CD1c-positive myeloid dendritic cell (primary cell): ENCODE results near the gene WWOX.
"Not testable (repeated sequence)": the region's sequence is repeated elsewhere in the genome, so short reads cannot be mapped to it uniquely, and the experiment has no call there.

Source experiments
- DNase-seq: peaks from one replicate; pipeline ENCODE4 v3.0.0-alpha.2; 2016; ENCODE audit errors: extremely low spot score

Gene WWOX

DNA sequence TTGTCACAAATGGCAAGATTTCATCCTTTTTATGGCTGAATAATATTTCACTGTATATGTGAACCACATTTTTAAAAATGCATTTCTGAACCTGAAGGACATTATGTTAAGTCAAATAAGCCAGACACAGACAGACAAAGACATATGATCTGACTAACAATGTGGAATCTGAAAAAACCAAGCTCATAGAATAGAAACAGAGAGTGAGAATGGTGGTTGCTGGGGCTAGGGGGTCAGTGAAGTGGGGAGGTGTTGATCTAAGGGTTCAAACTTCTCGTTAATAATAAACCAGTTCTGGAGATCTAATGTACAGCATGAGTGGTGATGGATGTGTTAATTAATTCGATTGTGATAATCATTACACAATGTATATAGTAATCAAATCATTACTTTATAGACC lies 475.1 kb downstream of the WWOX start:
- no peak for DNase-seq

DNA sequence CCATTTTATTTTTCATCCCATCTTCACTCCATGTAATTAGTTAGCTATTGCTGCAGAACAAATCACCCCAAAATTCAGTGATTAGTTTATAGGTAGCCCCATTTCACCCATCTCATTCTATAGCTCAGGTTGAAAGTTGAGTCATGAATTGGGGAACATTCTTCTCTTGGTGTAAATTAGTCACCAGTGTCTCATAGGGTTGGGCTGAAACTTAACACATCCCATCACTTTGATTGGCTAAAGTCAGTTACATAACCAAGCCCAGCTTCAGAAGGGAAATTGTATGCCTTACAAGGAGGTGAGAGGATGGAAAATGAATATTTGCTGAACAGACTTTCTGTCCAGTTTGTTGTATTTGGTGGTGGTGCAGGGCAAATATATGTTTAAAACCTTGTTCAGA lies 477.5 kb downstream of the WWOX start:
- DNase-seq: no peak

DNA sequence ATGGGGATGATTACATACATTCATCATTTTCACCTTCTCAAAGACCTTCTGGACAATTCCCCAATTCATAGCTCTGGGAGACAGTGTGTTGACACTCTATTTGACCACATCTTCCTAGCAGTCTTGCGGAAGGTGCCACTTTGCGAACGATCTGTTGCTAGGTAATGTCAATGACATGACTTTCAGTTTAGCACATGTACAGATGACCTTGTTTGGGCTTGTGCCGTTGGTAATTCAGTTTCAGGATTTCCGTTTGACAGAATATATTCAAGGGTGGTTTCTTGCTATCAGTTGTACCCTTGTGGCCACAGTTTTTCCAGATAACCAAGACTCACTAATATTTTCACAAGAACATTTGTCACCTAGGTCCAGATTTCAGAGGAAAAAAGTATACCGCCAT lies 478.2 kb downstream of the WWOX start:
- no peak for DNase-seq

DNA sequence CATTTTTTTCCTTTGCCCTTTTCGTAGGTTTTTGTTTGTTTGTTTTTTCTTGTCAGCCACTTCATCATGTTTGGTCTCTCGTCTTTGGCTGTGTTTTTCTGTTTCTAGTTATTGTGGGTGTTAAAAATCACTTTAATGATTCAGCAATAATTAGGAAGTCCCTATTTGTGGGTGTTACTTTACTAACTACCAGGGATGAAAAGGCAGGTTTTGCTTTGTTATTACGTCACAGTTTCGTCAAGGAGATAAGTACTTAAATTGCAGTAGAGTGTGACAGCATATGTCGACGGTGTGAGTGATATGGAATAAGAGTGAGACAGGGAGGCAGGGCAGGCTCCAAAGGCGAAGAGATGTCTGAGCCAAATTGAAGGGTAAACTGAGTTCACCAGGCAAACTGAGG lies 479.6 kb downstream of the WWOX start:
- DNase-seq: no peak

DNA sequence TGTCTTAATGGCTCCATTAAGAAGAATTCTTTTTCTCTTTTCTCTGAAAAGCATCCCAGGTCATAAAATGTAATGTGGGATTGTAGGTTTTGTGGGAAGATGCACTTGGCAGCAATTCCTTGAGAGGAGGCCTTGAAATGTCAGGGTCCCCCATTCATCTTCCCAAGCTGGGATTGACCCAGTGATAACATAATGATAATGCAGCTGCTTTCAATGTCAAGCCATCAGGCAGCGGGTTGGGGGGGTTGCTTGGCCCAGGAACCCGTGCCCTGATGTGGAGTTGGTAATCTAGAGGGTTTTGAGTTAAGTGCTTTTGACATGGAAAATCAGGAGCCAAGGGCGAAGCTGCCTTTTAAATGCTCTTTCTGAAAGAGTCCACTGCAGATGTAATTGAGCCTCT lies 484.0 kb downstream of the WWOX start:
- DNase-seq: no peak

DNA sequence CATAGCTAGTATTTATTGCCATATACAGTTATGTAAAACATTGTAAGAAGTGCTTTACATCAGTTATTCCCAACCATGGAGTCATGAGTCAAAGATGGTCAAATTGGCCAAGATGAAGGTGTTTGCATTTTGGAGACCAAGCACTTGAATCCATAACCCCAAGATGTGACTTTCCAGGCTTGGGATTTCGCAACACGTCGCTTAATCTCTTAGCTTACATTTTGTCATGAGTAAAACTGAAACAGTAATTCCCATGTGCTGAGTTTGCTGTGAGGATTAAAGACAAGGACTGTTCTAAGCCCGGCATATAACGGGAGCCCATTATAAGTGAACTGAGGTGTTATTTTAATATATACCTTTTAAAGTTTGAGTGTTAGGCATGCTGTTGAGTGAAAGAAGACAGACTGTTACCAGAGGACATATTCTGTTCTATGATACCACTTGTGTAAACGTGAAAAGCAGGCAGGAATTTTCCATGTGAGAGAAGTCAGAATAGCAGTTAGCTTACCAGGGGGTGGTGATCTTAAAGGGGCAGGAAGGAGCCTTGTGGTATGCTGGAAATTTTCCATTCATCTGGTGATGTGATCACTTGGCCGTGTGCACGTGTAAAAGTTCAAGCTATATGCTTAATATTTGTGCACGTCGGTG lies 484.9 kb downstream of the WWOX start:
- DNase-seq: no peak

DNA sequence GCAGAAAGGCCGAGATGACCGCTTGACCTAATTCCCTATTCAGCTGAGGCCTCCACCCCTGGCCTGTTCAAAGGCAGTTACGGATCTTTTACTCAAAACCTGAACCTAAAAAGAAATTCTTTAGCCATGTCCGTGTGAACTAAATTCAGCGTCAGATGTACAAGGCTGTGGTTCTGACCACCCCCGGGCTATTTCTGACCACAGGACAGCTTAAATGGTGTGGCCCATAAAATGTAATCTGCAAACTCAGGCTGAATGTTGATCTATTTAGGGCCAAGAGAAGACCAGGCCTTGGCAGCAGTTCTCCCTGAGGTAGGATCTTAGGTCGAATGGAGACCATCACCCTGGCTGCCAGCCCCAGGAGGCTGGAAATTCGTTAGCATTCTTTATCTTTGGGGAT lies 485.5 kb downstream of the WWOX start:
- no peak for DNase-seq

DNA sequence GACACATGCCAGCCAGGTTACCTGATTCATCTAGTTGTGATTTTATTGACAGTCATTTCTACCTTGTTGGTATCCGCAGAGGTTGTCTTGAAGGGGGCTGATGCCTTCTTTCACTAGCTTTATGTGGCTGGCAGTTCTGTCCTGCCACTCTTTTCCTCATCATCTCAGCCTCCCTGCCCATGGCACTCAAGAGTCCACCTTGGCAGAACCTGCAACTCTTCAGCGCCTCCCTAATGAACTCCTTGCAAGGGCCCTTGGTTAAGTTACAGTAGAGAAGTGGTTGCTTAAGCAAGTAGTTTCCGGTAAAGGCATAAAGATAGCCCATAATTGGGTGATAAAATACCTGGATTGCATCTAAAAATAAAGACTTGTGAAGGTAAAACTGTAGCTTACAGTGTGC lies 489.9 kb downstream of the WWOX start:
- no peak for DNase-seq

DNA sequence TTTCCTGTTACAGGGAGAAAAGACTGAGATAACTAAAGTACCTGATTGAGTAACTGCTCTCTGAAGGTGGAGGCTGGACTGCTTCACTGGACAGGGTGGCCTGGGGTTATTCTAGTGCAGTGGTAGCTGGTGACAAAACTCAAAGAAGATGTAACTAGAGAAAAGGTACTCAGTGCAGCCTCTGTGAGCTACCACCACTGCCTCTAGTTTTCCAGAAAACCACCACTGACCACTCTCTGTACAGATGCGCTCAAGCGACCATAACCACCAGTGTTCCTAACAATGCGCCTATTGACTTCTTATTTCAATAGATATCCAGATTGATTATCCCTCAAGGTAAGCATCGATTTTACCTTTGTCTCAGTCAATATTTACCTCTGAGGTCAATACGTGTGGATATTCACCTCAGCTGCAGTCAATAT lies 492.2 kb downstream of the WWOX start:
- DNase-seq: no peak

DNA sequence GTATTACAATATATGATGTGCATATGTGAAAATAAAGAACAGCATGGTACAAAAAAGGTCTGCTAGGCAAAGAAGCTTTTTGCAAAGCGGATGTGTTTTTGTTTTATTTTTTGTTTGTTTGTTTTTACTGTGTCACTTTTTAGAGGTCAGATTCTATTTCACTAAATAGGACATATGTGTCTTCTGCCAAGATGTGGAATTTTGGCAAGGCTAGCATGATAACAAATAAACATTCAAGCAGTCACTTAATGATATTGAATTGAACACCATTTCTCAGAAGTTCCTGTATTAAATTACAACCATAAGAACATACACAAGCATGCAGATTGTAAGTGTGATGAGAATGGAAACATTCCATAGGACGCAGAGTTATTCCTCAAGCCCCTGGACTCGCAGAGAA lies 492.7 kb downstream of the WWOX start:
- no peak for DNase-seq

DNA sequence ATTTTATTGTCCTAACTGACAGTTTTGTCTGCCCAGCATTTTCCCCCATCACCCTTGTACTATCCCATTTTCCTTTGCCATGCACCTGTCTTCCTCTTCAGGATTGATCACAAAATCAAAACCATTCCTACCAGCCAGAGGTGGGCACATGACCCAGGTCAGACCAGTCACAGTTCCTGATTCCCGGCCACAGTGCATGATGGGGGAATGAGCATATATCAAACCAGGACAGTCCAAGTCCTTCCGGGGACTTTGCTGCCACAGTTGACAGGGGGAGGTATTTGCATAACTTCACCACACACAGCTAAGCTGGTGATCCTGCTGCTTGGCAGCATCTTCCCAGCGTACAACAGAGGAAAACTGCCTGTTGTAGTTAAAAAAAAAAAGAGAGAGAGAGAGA lies 493.9 kb downstream of the WWOX start:
- DNase-seq: no peak

DNA sequence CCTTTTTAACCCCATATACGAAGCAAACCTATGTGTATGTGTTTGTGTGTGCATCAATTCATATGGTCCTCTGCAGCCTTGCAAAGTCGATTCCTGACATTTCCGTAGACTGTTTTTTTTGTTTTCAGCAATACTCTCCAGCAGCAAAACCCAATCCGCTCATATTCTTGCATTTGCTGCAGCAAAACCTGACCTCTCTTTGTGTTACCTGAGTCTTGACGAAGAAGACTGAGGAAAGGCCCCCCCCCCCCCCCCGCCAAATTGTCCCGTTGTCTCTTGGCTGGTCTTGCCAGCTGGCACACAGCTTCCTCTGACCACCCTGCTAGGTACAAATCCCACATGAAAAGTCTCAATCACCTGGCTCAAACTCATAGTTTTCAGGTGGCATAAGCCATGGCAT lies 494.7 kb downstream of the WWOX start:
- no peak for DNase-seq

DNA sequence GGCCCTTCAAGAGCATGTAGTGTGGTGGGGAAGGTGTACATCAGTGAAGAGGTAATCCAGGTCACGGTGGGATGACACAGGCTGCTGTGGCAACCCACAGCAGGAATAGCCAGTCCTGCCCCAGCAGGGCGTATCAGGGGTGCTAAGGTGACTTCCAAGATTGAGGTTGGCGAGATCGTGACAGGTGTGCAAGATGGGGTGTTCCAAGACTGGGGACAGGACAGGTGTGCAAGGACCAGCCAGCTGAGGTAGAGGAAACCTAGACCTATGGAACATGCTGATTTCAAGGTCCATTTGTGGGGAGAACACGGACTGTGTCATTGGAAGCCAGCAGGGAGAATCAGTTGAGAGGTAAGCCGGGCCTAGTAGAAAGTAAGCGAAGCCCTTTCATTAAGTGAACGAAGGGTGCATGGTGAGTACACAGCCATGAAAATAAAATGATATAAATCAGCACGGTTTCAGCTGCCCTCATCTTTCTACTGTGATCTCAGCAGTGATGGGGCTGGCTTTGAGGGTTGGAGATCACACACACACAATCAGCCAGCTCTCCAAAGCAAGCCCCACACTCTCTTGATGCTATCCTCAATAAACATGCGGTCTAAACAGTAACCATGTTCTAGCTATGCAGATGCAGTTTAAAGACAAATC lies 497.0 kb downstream of the WWOX start:
- no peak for DNase-seq

DNA sequence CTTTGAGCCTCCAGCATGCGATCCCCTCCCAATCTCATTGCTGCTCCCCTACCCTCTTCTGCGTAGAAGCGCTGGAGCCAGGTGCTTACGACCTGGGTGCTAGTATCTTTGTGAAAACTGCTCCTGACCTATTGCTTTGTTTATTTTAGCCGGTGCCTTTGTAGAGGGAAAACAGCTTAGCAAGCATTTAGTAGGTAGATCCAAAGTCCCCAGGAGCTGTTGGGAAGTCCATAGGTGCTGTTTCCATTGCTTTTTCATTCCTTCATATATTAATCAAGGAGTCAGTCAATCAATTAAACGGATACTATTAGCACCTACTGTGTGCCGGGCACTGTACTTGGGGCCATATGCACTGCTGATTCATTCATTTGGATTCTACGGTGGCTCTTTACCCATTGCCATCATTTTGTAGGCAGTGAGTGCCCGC lies 497.6 kb downstream of the WWOX start:
- no peak for DNase-seq

DNA sequence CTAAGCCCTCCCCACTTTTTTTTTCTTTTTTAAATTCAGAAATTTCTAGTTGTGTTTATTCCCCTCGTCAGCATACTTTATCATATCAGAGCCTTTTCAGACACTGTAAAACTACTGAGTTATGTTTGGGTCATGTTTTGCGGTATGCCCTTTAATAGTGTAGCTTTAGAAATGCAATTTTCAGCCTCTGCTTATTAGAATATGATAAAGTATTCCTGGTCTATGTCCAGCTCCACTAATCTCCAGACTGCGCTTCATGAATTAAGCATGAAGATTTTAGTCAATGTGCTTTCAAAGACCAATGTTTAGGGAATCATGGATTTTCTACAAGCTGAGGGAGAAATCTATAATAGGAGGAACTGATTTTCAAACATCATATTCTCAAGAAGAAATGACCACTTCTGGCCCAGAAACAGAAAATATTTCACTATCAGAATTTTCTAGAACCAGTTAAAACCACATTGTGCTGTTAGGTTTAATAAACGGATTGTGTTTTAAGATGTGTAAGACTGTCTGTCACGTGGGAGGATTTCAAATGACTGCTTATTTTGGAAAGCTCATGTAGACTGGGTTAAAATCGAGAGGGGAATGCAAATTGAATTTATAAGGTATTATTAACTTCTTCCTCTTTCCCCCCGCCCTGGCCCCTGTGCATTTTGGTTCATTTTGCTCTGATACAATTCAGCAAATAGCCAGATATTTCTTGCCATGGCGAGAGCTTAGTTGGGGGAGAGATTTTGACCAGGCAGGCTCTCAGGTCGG lies 498.5 kb downstream of the WWOX start:
- DNase-seq: no peak

DNA sequence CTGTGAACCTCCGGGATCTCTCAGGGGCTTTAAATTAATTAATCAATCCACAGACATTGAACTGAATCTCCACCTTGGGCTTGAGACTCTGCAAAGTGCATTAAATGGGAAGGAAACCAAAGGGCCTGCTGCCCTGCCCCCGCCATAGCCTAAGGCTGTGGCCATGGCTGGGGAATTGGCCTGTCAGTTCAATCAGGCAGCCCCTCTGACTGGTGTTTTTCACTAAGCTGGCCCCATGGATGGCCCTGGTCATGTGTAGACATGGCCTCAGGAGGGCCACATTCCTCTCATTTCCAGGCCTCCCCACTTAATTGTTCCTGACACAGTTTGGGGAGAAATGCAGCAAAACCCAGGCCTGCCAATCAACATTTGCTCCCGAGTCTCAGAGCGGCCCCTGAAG lies 499.8 kb downstream of the WWOX start:
- no peak for DNase-seq

DNA sequence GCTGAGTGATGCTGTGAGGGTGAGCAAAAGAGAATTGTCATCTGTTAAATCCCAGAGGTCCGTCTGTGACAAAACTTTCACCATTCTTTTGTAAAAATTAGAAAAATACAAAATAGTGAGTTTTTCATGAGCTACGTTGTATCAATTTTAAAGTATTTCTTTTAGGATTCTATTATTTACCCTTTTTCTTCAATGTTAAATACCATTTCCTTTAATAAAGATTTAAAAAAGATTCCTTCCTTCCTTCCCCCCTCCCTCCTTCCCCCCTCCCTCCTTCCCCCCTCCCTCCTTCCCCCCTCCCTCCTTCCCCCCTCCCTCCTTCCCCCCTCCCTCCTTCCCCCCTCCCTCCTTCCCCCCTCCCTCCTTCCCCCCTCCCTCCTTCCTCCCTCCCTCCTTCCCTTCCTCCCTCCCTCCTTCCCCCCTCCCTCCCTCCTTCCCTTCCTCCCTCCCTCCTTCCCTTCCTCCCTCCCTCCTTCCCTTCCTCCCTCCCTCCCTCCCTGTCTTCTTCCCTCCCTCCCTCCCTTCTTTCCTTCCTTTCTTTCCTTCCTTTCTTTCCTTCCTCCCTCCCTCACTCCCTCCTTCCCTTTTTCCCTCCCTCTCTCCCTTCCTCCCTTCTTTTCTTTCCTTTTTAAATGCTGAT lies 505.1 kb downstream of the WWOX start:
- not testable (repeated sequence) for DNase-seq

DNA sequence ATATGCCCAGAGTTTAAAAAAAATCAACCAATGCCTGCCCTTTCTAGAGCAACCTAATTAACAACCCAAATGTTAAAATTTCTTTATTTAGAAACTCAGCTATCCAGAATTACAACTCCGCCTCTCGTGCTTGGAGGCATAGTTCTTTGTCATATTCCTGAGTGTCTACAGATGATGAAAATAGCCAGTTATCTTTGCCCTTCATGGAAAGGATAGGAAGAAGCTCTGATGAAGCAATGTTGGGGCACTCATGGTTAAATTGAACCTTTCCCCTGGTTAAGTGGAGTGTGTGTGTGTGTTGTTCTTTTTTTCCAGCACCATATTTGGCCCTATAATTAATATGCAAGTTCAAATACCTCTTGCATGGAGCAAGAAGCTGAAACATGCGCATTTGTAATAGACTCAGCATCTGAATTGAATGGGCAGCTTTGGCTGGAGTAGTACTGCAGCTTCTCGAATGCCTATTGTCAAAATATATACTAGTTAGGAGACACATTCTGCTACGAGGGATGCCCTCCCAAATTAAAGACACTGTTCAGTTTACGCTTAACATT lies 506.2 kb downstream of the WWOX start:
- no peak for DNase-seq

DNA sequence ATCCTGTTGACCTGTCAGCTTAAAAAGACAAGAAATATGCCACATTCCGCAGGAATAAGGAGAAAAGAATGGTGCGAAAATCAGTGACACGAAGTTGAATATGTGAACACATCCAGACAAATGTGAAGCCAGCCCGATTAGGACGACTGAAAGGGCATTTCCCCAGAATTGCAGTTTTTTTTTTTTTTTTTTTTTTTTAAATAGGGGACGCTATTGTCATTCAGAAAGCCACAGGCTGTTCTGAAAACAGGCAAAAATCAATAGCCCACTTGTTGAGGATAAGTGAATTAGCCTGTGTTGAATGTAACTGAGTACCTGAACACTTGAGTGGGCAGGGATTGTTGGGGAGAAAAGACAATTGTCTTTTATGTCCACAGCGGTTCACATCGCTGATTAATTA lies 507.1 kb downstream of the WWOX start:
- DNase-seq: no peak

DNA sequence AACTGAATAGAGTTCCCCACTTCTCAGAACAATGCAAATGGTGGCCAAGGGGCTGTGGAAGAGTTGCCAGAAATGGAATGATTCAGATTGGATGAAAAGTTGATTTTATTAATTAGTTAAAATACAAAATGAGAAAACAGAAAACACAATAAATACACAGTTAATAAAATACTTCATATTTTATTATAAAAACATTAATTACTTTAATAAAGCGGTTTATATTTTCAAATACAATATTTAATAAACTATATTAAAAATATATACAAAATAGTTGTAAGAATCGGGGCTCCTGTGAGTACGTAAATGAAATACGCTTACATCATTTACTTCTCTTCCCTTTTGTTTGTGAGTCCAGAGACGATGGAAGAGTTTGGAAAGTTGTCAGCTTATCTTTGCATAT lies 507.6 kb downstream of the WWOX start:
- DNase-seq: no peak

DNA sequence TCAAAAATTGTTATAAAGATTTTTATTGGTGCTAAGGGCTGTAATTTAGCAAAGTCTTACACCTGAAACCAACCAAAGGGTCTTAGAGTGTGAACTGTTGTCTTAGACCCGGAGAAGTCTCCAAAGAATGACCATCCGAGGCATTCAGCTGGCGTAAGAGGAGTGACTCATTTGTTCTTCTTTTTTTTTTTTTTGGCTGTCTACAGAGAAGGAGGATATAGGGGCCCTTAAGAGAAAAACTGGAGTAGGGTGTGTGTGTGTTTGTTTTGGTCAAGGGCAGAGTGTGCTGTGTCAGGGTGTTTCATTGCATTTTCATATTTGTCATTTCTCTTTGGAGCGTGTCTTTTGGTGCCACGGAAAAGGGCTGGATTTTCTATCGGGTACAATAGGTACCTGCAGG lies 508.0 kb downstream of the WWOX start:
- no peak for DNase-seq

DNA sequence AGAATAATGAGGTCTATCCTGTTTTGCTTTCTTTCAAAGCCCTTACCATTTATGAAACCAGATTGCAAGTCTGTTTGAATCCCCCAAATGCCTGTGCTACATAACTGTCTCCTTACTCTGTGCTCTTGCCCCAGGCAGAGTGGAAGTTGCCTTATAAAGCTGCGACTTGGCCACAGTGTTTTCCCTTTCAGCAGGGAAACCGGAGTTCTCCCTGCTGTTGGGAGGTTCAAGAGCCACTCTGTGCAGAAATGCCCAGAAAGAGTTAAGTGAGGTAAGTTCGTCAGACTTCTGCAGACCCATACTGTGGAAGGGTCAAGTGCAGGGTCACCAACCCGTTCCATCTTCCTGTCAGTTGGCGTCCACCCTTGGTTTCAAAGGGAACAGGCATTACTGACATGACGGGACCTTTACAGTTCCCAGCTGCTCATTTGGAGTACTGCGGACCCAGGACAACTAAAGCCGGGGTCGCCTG lies 508.9 kb downstream of the WWOX start:
- no peak for DNase-seq
